ENCODE data around the gene ERG28.
"Not testable (repeated sequence)": the region's sequence is repeated elsewhere in the genome, so short reads cannot be mapped to it uniquely, and the experiment has no call there.

The ERG28 gene, protein sequence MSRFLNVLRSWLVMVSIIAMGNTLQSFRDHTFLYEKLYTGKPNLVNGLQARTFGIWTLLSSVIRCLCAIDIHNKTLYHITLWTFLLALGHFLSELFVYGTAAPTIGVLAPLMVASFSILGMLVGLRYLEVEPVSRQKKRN

DNA sequence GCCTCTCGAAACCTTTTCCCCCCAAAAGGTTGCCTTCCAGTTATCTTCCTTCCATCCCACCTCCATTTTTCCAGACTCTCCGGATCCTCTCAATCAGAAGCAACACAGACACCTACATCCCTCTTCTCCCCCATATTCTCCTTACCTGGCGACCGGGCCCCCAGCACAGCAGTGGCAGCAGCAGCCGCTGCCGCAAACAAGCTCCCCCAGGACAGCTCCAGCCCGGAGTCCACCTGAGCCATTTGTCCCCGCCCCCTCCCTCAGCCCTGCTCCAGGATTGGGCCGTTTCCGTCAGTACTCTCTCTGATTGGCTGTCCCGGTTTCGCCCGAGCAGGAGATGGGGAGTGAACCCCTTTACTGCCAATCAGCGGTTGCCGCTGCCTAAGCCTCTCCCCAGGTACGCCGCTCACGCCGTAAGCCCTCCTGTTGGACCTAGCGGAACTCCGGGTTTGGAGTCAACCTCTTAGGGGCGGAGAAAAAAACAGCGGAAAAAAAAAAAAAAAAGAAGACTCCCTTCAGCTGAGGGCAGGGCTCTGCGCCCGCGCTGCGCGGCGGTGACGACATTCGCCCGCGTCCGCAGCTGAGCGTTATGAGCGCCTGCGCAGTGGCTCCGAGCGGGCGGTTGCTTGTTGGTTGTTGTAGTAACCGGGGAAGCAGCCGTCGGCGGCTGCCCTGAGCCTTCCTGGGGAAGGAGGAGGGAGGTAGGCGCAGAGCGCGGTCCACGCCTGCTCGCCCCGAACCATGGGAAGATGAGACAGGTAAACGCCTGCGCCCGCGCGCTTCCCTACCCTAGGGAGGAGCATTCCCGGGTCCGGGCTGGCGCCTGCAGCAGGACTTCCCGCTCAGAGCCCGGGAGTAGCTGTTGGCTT, at the start of gene ERG28, which contains the start of gene TTLL5:
Gene ERG28 (minus strand): TSS at position 247 of the 869 bp plus-strand sequence. CDS start 3,374 bp downstream, outside the sequence.
Gene TTLL5 (plus strand): TSS at position 617 of the 869 bp plus-strand sequence. CDS start 1,904 bp downstream, outside the sequence.
- peak; percentile 98 for DNase-seq

DNA sequence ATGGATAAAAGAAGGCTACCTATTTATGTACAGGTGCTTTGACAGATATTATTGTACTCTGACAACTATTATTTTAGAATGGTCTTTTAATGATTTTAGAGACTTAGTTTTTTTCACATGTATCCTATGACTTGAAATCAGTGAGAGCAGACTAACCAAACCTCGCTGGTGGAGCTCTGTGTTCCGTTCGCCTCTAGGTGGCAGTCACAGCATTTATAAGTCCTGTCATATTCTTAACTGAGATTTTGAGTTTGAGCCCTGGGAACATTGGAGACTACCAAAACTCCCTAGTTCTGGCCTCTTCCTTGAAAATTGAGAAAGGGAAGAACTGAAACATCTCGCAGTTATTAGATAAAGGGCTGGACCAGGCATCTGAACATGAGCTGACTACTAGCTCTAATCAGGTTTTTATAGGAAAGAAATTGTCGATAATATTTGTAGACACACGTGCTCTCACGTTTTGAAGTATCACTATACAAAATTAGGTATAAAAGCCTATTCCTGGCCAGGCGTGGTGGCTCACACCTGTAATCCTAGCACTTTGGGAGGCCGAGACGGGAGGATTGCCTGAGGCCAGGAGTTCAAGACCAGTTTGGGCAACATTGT, 48.6 kb upstream of the ERG28 start:
- peak; percentile 33 for DNase-seq

DNA sequence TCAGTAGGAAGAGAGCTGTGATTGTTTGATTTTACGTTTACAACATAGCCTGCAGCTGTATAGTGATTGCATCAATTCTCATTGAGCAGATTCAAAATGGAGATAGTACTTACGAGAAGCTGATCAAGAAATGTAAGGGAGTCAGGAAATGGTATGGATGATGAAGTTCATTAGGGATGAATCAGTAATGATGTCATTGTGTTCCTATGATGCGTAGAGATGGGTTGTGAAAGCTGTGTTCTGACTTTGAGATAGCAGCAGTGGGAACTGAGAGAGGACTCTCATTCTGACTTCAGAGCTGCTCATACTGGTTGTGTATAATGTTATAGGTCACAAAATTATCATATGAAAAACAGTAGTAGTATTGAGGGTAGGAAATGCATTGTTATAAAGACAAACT, 44.3 kb upstream of the ERG28 start:
- DNase-seq, result no peak

DNA sequence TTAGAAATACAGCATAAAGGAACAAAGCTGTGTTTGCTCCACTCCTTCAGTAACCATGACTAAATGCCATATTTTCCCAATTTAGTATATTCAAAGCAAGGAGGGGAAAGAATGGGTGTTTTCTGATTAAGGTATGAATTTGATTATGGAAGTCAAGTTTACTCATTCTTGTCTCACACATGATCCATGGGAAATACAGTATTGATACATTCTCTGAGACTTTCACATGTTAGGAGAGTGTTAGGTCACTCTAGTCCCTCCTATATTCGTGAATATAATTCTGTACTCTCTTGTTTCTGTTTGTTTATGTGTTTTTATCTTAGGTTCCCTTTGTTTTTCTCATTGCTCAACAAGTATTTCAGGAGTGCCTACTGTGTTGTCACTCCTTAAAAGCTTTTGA, 42.8 kb upstream of the ERG28 start:
- no peak for DNase-seq

DNA sequence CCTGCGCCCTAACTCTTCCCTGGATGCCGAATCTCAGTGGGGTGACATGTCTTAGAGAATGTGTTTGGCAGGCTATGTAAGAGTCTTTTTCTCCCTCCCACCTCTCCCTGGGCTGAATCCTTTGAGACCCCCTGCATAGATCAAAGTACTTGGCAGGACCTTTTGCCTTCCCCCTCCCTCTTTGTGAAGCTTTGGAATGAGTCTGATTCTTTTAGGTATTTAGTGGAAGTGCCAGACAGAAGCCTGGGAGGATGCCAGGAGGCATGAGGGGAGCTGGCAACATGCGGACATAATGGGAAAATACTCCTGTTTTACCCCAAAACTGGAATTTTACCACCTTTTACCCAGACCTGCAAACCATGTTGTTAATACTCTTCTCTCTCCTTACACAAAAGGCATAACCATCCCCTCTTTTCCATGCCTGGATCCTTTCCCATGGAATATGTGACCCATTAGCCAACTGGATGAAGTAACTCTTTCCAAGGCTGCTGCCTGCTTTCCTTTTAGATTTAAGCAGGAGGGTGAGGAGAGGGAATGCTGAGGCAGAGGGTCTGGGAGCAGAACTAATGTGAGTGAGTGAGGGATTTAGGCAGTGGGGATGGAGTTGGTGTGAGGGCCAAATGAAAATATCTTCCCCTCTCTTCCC, 42.1 kb upstream of the ERG28 start:
- no peak for DNase-seq

DNA sequence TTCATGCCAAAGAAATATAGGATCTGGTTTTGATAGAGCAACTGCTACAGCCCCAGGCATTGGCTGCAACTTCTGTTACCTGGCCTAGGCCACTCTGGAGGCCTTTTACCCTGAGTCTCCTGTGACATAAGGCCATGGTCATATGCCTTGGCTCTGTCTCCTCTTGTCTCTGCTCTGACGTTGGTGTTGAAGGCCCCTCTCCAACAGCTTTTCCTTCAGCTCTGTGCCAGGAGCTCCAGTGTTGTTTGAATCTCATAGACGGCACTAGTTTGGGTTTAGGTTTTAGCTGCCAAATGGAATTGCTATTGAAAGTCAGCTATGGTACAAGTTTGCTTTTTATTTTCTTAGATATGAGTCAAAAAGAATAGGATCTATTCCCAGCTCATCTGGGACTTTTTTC, 41.4 kb upstream of the ERG28 start:
- DNase-seq, result no peak

DNA sequence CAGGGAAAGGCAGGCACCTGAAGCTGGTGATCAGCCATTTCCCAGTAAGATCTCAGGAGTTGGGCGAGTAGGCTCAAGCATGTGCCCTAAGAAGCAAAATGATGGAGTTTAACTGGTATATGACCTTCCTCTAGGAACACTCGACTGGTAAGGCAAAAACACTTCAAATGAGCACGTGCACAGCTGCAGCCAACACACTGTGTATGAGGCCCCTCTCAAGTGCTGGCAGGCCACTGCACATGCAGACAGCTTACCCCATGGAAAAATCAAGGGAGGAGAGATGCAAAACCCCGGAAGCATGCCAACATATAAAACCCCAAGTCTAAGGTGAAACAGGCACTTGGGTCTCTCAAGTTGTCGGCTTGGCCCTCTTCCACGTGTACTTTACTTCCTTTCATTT, 39.6 kb upstream of the ERG28 start:
- DNase-seq, result no peak

DNA sequence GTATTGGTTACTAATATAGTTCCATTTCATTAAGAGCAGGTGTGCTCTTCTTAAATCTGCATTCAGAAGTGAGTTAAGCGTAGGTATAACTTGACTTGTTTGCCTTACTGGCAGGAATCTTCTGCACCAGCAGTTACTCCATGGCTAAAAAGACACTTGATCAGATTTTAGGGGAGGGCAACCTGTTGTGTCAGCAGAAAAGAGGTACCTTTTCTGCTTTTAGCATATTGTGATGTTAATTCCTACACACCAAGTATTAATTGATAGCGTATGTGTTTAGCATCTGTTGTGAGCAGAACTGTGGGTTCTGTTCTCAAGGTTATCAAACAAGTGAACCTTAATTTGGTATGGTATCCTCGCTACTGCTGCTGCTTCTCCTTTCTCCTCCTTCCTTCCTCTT, 38.7 kb upstream of the ERG28 start:
- no peak for DNase-seq

DNA sequence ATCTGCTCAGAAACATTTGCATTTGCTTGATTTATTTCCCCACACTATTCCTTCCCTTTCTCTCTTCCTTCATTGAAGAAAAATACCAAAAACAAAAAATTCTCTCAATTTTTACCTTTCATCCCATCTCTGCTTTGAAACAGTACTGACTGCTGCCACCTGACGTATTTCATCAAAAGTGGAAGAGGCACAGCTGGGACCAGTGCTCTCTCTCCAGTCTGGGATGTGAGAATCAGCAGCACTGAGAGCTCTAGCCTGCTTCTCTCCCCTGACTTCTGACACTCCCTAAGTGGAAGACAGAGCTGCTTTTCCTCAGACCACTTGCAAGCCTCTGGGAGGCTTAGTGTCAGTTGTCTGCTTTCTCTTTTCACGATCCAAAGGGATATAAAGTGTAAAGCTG, 37.2 kb upstream of the ERG28 start:
- DNase-seq, result no peak

DNA sequence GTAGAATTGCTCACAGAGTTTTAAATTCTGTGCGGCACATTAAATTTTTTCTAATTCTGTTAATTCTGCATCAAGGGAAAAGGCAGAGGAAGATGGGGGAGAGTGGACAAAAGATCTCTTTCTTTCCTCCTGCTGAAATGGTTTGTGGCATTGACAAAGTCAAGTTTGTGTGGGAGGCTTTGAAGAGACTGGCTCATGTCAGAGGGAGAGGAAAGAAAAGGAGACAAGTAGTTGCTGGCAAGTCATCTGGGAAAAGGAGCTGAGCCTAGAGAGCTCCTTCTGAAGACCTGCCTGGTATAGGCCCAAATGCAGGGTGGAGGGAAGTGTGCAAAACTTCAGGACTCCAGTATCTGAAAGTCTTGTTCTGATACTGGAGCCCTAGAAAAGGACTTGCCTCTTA, 36.7 kb upstream of the ERG28 start:
- no peak for DNase-seq

DNA sequence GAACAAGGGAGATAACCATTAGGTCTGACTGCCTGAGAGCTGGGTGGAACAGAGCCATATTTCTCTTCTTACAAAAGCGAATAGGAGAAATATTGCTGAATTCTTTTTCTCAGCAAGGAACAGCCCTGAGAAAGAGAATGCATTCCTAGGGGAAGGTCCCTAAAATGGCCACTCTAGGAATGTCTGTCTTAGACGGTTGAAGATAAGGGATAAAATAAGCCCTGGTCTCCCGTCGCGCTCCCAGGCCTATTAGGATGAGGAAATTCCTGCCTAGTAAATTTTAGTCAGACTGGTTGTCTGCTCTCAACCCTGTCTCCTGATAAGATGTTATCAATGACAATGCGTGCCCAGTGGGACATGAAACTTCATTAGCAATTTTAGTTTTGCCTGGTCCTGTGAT, 34.3 kb upstream of the ERG28 start:
- DNase-seq, result not testable (repeated sequence)

DNA sequence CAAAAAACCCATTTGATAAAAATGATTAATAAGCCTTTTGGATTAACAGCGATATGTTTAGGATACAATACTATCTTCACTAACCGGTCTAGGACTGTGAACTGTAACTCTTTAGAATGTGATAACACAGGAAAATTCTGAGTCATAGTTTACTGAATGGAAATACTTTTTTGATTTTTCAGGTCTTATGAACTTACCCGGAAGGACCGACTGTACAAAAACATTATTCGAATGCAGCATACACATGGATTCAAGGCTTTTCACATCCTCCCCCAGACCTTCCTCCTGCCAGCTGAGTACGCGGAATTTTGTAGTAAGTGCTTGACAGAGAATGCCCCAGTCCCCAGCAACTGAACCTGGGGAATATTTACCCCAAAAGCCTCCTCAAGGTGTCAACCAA, 29.3 kb upstream of the ERG28 start:
- no peak for DNase-seq

DNA sequence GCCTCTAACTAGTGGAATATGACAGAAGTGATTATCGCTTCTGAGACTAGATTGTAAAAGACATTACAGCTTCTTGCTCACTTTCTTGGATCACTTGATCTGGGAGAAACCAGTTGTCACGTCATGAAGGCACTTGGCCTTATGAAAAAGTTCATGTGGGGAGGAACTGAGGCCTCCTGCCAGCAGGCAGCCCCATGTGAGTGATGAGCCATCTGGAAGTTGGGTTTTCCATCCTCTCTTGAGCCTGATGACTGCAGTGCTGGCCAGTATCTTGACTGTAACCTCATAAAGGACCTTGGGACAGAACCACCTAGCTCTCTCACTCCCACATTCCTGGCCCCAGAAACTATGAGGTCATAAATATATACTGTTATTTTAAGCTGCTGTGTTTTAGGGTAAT, 28.3 kb upstream of the ERG28 start:
- DNase-seq, result no peak

DNA sequence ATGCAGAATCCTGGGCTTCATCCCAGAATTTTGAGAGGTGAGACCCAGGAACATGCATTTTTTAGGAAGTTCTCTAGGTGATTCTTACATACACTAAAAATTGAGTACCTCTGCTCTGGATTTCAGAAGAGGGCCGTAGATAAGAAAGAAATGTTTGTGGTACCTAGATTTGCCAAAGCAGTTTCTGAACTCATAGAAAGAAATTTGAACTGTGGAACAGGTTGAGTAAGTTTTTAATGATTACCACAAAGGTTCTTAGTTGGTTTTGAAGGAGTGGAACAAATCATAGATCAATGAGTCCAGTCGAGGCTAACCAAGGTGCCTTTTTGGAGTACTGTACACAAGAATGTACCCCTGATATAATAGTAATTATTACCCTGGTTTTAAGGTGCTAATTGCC, 25.2 kb upstream of the ERG28 start:
- no peak for DNase-seq

DNA sequence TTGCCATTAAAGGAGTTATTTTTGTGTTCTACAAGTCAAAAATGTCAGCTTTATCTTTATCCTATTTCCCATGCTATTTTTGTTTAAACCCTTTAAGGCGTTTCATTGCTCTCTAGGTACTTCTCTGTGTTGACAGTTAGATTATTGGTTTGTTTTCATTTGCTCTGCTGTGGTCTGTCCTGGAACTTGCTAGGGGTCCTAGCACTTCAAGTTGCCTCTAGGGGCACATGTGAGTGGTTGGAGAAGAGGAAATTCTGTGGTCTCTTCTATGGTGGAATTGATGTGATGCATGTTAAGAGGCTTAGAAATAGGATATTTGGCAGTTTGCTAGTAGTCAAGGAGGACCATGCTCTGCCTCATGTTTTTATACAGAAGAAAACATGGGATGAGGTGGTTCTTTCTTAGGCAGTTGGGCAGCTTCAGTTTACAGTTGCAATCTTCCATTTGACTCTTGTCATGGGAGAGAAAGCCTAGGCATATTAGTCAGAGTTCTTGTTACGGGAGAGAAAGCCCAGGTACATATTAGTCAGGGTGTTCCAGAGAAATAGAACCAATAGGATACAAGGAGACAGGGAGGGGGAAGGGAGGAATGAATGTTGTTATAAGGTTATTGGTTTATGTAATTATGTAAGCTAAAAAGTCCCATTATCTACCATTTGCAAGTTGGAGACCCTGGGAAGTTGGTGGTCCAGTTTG, 14.7 kb upstream of the ERG28 start:
- DNase-seq, result no peak

DNA sequence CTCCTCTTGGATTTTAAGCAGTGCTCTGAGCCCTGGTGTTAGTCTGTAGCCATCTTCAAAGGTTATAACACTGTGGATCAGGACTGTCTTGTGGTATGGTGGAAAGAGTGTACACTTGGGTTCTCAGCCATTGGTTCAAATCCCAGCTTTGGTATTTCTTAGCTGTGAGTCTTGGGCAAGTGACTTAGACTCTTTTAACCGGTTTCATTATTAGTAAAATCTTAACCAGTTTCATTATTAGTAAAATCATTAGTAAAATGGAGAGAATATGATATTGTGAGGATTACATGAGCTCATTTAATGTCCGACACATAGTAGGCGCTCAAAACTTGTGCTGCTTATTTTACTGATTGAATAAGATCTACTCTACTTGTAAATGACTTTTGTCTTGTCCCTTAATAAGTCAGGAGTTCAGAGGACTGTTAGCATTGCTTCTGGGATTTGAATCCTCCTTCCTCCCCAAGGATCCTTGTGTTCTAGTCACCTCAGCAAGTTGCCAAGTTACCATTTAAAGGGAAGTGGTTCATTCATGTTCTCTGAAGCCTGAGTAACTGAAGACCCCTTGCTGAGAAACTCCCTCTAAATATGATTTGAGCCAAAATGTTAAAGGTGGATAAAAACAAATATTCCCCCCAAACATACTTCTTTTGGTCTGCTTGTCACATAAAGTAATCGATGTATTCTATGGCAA, 12.8 kb upstream of the ERG28 start:
- no peak for DNase-seq

DNA sequence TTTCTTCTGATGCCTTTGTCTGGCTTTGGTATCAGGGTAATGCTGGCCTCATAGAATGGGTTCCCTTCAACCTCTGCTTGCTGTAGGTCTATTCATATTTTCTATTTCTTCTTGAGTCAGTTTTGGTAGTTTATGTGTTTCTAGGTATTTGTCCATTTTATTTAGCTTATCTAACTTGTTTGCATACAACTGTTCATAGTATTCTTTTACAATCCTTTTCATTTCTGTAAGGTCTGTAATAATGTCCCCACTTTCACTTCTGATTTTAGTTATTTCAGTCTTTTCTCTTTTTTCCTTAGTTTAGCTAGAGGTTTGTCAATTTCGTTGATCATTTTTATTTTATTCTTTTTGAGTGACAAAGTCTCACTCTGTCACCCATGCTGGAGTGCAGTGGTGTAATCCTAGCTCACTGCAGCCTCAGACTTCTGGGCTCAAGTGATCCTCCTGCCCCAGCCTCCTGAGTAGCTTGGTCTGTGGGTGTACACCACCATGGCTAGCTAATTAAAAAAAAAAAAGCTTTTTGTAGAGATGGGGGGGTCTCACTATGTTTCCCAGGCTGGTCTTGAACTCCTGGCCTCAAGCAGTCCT, 12.0 kb upstream of the ERG28 start:
- DNase-seq, result no peak

DNA sequence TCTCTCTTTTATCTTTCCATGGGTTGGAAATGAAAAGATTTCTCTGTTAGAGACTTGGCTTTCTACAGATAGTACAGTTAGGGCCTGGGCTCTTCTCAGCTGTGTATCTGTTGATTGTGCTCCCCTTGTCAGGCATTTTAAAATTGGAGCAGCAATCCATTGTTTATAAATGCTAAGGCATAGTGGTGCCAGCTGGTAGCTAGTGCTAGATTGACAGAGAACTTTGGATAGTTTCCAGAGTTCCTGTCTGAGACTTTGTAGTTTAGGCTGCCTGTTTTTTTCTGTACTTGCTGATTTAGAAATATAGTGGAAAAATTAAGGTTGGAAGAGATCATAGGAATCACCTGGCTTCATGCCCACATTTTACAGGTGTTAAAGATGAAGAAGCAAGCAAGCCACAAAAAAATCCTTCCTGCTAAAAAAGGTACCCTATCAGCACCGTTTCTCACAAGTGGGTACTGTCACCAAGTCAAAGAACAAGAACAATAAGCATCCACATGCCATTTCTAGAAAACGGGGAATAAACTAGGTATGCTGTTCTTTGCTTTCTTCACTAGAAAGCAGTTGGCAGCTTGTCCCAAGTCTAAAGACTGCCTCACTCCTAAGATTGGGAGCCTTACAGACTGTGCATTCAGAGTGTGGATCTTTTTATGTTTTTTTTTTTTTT, 6.6 kb upstream of the ERG28 start:
- DNase-seq, result no peak

DNA sequence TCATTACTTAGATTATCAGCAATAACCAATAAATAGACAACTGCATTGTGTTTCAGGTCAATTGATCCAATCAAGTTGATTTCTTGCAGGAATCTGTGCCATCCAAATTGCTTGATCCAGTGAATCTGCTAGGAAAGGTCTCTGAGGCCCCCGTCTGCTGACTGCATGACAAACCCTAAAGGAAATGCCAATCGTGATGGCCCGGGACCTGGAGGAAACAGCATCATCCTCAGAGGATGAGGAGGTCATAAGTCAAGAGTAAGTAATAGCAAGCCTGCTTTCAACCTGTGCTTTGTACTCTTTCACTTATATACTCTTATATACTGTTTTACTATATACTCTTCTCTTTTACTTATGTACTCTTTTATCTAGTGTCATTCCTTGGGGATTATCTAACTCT, 2.3 kb upstream of the ERG28 start:
- no peak for DNase-seq

DNA sequence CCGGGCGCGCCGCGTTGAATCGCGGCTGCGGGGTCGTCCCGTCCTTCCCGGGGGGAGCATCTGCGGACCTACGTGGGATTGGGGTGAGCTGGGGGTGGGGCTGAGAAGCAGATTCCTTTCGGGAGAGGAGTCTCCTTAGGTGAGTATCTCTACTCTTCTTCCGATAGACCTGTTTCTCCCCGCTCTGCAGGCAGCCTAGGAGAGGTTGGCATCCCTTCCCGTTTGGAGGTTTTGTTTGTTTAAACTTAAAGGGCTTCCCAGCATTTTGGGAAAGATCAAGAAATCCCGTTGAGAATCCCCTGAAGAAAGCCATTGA, 781 bp upstream of the ERG28 start:
- no peak for DNase-seq

DNA sequence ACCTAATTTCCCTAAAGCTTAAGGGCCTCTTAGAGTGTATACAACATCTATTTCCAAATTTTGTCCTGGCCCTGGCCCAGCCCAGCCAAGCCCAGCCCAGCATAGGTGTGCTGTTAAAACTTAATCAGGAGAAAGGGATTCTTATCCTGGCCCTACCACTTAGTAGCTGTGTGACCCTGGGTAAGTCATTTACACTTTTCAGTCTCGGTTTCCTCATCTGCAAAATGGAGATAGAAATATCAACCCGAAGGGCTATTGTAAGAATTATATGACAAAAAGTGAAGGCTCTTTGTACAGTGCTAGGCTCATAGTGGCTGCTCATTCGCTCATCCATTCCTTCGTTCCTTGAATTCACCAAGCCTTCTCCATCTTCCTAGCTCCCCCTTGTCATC, 442 bp downstream of the ERG28 start:
- DNase-seq, result no peak

DNA sequence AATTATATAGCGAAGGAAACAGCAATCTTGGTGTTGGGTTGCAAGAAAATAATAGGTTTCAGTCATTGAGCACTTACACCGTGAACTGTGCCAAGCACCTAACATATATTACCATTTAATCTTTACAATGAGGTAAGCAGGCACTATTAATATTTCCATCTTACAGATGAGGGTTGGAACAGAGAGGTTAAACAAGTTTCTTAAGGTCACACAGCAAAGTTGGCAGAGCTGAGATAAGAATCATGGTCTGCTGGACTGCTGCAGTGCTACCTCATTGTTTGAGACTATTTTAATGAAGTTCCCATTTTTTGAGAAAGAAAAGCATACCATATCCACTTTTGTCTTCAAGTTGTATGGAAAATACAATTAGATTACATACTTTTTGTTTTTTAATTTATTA, 1.7 kb downstream of the ERG28 start:
- DNase-seq, result no peak
